NCI-H1417 treated with DMSO at 0.1 percent for 48 hours (cell line): Measurements from ENCODE around the gene SGK2.

ENCODE experiments used
- DNase-seq: peaks from one replicate; lab custom pipeline; 2025; lab: John Stamatoyannopoulos, UW

The SGK2 gene

GRCh38 chr20:43558412-43559146 lies at the start of gene SGK2:
Gene SGK2 (plus strand): TSS chr20:43559027. CDS start chr20:43566496, 7,469 bp downstream.
- DNase-seq = no peak

GRCh38 chr20:43511879-43512278 lies 46.9 kb upstream of the SGK2 start:
- no peak for DNase-seq

GRCh38 chr20:43513372-43513930 lies 45.4 kb upstream of the SGK2 start:
- DNase-seq = no peak

GRCh38 chr20:43513931-43514647 lies 44.7 kb upstream of the SGK2 start:
- DNase-seq = peak; percentile 89

- no peak for DNase-seq
Observed at GRCh38 chr20:43514648-43514999, 44.2 kb upstream of the SGK2 start.

GRCh38 chr20:43515628-43516027 lies 43.2 kb upstream of the SGK2 start:
- DNase-seq = no peak

GRCh38 chr20:43516251-43516824 lies 42.5 kb upstream of the SGK2 start:
- DNase-seq = no peak

- no peak for DNase-seq
Observed at GRCh38 chr20:43520074-43520630, 38.7 kb upstream of the SGK2 start.

GRCh38 chr20:43525021-43525420 lies 33.8 kb upstream of the SGK2 start:
- DNase-seq = no peak

GRCh38 chr20:43528258-43528875 lies 30.5 kb upstream of the SGK2 start:
- no peak for DNase-seq

GRCh38 chr20:43529051-43529450 lies 29.8 kb upstream of the SGK2 start:
- DNase-seq = no peak

GRCh38 chr20:43529457-43530153 lies 29.2 kb upstream of the SGK2 start:
- no peak for DNase-seq

- DNase-seq = no peak
Observed at GRCh38 chr20:43530321-43531090, 28.3 kb upstream of the SGK2 start.

- DNase-seq = no peak
Observed at GRCh38 chr20:43531091-43531443, 27.8 kb upstream of the SGK2 start.

GRCh38 chr20:43532416-43533055 lies 26.3 kb upstream of the SGK2 start:
- no peak for DNase-seq

GRCh38 chr20:43533060-43533459 lies 25.8 kb upstream of the SGK2 start:
- DNase-seq = no peak

GRCh38 chr20:43534016-43534415 lies 24.8 kb upstream of the SGK2 start:
- no peak for DNase-seq

GRCh38 chr20:43534791-43535350 lies 24.0 kb upstream of the SGK2 start:
- no peak for DNase-seq

- no peak for DNase-seq
Observed at GRCh38 chr20:43535370-43536004, 23.3 kb upstream of the SGK2 start.
